DOHH2 (cell line): ENCODE data around the gene CYP1A2.

ENCODE experiments used
- CTCF ChIP-seq: fragments of 200-600 bp; sonication (generic); IDR thresholded peaks from one replicate; pipeline ENCODE4 v1.5.1; 2014; ENCODE audit warnings: antibody characterized with exemption, mild to moderate bottlenecking, low read depth, low read length; ENCODE audit not compliant: poor library complexity, severe bottlenecking
- EZH2phosphoT487 ChIP-seq: fragments of 200-600 bp; sonication (generic); IDR thresholded peaks from 2 replicates; pipeline ENCODE4 v1.6.1; 2017; ENCODE audit warnings: borderline replicate concordance, mild to moderate bottlenecking, antibody characterized with exemption, low read length, moderate library complexity, mixed read lengths

GRCh38 chr15:74787251-74788041 is 38.8 kb downstream of the CYP1A2 start:
- TF ChIP-seq CTCF (peak; percentile 99), EZH2phosphoT487 (no peak)
